ENCODE measurements around the gene UBE2G1. TPM values are rescaled to one million over a fixed set of nuclear protein-coding genes. Genes with fewer than 3 reads are reported as not detected.

Gene UBE2G1
- total and polyA plus RNA-seq, 9 of the 15 experiments (the other 6 are each of a cell fraction or from before 2014, with no cell fraction given) = 10.1 to 65.9 (median 29.7) TPM

DNA sequence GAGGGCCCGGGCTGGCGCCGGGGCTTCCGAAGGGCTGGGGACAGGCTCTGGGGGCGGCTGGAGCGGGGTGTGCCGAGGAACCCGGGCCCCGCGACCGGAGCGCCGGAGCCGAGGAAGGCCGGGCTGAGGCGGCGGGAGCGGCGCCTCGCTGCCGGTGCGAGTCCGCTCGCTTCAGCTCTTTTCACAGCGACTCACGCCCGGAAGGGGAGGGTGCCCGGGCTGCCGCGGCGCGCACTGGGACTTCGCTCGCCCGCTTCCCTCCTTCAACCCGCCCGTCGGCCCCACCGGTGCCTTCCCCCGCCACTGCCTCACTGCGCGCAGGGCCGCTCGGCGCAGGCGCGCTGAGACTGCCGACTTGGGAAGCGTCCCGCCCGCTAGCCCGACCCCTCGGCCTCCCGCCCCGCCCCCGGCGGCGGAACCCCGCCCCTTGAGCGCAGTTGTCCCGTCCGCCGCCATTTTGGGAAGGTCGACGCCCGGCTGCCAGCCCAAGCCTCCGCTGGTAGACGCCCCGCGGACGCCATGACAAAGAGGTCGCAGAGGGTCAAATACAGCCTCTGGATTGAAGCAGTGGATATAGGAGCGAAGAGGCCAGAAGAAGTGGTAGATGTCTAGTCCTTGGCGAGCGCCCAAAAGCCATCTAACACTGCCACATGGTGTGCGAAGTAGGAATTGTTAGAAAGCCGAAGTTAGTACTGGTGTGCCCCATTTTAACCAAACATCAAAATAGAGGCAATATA lies at the start of gene UBE2G1 (continued):
- TF ChIP-seq ZFX (CRISPR knock-in tag; IDR thresholded peaks at IDR 0.05) (peak; percentile 73), ETS2 (tag; IDR thresholded peaks at IDR 0.05; ENCODE audit: borderline replicate concordance, poor library complexity, severe bottlenecking) (no peak), JUN (IDR thresholded peaks at IDR 0.05; ENCODE audit: borderline replicate concordance, low read depth, low read length) (no peak), JUN (CRISPR knock-in tag; IDR thresholded peaks at IDR 0.05; ENCODE audit: borderline replicate concordance) (0 out of 2 replicates have a peak, but pooled peaks have one; percentile 12), ELF2 (CRISPR knock-in tag; IDR thresholded peaks at IDR 0.05) (no peak), SREBF1 (IDR thresholded peaks at IDR 0.05; ENCODE audit: borderline replicate concordance, low read depth, low read length) (no peak), ZNF507 (tag; conservative IDR thresholded peaks at IDR 0.05) (no peak), BACH1 (tag; IDR thresholded peaks at IDR 0.05) (no peak), CCNT2 (IDR thresholded peaks at IDR 0.05; ENCODE audit: borderline replicate concordance, extremely low read depth, insufficient read length, low read depth, low read length) (peak; percentile 35), ZNF316 (IDR thresholded peaks at IDR 0.05) (0 out of 2 replicates have a peak, but pooled peaks have one; percentile 15), GATAD2A (IDR thresholded peaks at IDR 0.05) (no peak), JUND (IDR thresholded peaks at IDR 0.05; ENCODE audit: borderline replicate concordance, low read depth, low read length) (0 out of 2 replicates have a peak, but pooled peaks have one; percentile 2), JUND (tag; IDR thresholded peaks at IDR 0.05; ENCODE audit: borderline replicate concordance, low read depth, low read length) (peak; percentile 19; the same call in 1 of the 3 replicates), CREM (IDR thresholded peaks at IDR 0.05; ENCODE audit: low read depth) (peak; percentile 56)
- TF ChIP-seq, protein P1, sequence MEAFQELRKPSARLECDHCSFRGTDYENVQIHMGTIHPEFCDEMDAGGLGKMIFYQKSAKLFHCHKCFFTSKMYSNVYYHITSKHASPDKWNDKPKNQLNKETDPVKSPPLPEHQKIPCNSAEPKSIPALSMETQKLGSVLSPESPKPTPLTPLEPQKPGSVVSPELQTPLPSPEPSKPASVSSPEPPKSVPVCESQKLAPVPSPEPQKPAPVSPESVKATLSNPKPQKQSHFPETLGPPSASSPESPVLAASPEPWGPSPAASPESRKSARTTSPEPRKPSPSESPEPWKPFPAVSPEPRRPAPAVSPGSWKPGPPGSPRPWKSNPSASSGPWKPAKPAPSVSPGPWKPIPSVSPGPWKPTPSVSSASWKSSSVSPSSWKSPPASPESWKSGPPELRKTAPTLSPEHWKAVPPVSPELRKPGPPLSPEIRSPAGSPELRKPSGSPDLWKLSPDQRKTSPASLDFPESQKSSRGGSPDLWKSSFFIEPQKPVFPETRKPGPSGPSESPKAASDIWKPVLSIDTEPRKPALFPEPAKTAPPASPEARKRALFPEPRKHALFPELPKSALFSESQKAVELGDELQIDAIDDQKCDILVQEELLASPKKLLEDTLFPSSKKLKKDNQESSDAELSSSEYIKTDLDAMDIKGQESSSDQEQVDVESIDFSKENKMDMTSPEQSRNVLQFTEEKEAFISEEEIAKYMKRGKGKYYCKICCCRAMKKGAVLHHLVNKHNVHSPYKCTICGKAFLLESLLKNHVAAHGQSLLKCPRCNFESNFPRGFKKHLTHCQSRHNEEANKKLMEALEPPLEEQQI (IDR thresholded peaks at IDR 0.05) = no peak
- TF ChIP-seq, protein P2, sequence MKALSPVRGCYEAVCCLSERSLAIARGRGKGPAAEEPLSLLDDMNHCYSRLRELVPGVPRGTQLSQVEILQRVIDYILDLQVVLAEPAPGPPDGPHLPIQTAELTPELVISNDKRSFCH (CRISPR knock-in tag; IDR thresholded peaks at IDR 0.05) = no peak
- TF ChIP-seq, protein P2 (tag; IDR thresholded peaks at IDR 0.05) = no peak

Data from K562 (cell line).